Fibroblast of mammary gland (primary cell): Measurements from ENCODE around the gene SH3D19.
"Not testable (repeated sequence)": the region's sequence is repeated elsewhere in the genome, so short reads cannot be mapped to it uniquely, and the experiment has no call there.

Source experiments
- DNase-seq: peaks from one replicate; pipeline ENCODE4 v3.0.0-alpha.2; 2010; ENCODE audit warnings: low read depth
- H3K4me3 ChIP-seq: 2 replicates; pipeline ENCODE4 v1.5.1; 2011; ENCODE audit warnings: low read depth, mild to moderate bottlenecking, low read length, moderate library complexity; ENCODE audit not compliant: control insufficient read depth
- TF ChIP-seq, protein P1 (sequence below): conservative IDR thresholded peaks from 2 replicates; pipeline ENCODE4 v1.5.1; 2011; ENCODE audit warnings: low read depth, low read length, inconsistent platforms; ENCODE audit not compliant: control insufficient read depth, insufficient read depth

The SH3D19 gene

GRCh38 chr4:151260526-151260925 lies 64.9 kb downstream of the SH3D19 start:
- DNase-seq = peak; percentile 34
- TF ChIP-seq, protein P1, sequence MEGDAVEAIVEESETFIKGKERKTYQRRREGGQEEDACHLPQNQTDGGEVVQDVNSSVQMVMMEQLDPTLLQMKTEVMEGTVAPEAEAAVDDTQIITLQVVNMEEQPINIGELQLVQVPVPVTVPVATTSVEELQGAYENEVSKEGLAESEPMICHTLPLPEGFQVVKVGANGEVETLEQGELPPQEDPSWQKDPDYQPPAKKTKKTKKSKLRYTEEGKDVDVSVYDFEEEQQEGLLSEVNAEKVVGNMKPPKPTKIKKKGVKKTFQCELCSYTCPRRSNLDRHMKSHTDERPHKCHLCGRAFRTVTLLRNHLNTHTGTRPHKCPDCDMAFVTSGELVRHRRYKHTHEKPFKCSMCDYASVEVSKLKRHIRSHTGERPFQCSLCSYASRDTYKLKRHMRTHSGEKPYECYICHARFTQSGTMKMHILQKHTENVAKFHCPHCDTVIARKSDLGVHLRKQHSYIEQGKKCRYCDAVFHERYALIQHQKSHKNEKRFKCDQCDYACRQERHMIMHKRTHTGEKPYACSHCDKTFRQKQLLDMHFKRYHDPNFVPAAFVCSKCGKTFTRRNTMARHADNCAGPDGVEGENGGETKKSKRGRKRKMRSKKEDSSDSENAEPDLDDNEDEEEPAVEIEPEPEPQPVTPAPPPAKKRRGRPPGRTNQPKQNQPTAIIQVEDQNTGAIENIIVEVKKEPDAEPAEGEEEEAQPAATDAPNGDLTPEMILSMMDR = no peak
- no peak overlapping the region for H3K4me3 ChIP-seq

DNA sequence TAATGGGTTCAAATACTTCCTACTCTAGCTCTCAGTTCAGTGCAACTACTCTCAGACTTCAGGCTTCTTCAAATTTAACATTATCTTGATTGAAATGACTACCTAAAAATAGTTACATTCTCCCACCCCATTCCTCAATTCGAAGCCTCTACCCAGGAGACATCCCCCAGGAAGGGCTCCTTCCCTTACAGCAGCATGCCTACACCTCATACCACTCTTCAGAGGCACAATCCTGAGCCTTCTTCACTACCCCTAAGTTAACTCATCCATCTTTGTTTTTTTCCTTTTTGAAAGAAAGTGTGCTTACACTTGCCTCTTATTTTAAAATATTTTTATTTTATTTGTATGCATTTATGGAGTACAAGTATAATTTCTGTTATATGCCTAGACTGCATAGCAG lies 65.7 kb downstream of the SH3D19 start:
- H3K4me3 ChIP-seq = no peak overlapping the region
- DNase-seq = no peak
- TF ChIP-seq, protein P1 = no peak

DNA sequence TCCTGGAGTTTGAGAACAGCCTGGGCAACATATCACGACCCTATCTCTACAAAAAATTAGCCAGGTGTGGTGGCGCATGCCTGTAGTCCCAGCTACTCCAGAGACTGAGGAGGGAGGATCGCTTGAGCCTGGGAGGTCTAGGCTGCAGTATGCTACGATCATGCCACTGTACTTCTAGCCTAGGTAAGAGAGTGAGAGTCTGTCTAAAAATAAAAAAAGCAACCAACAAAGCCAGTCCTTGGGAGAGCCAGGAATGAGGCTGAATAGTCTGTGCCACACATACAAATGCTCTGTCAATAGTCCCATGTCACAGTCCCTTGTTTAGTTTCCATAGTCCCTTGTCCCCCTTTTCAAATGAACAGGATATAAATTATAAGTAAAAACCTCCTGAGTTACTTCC lies 67.7 kb downstream of the SH3D19 start:
- TF ChIP-seq, protein P1 = no peak
- no peak overlapping the region for H3K4me3 ChIP-seq
- no peak for DNase-seq

GRCh38 chr4:151256134-151256533 lies 69.3 kb downstream of the SH3D19 start:
- TF ChIP-seq, protein P1 = no peak
- no peak overlapping the region for H3K4me3 ChIP-seq
- DNase-seq = no peak

DNA sequence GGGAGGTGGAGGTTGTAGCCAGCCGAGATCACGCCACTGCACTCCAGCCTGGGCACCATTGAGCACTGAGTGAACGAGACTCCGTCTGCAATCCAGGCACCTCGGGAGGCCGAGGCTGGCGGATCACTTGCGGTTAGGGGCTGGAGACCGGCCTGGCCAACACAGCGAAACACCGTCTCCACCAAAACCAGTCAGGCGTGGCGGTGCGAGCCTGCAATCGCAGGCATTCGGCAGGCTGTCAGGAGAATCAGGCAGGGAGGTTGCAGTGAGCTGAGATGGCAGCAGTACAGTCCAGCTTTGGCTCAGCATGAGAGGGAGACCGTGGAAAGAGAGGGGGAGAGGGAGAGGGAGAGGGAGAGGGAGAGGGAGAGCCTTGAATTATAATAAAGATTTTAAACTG lies 69.7 kb downstream of the SH3D19 start:
- DNase-seq = not testable (repeated sequence)

GRCh38 chr4:151255226-151255625 lies 70.2 kb downstream of the SH3D19 start:
- DNase-seq, H3K4me3 ChIP-seq: not testable (repeated sequence)

More for the DNA sequence above, 69.7 kb downstream of the SH3D19 start:
- H3K4me3 ChIP-seq = not testable (repeated sequence)

- TF ChIP-seq, protein P1 = no peak
- DNase-seq = no peak
- H3K4me3 ChIP-seq = no peak overlapping the region
These were observed 73.7 kb downstream of the SH3D19 start for GRCh38 chr4:151251603-151252304.

- no peak for DNase-seq
- TF ChIP-seq, protein P1 = no peak
- H3K4me3 ChIP-seq = no peak overlapping the region
These were observed 74.7 kb downstream of the SH3D19 start for GRCh38 chr4:151250706-151251105.
